ENCODE data around the gene MCM6. TPM values are rescaled to one million over a fixed set of nuclear protein-coding genes. Genes with fewer than 3 reads are reported as not detected.

Gene MCM6
- total RNA-seq, 1 donor from 2014 or later: 28.9 TPM

DNA sequence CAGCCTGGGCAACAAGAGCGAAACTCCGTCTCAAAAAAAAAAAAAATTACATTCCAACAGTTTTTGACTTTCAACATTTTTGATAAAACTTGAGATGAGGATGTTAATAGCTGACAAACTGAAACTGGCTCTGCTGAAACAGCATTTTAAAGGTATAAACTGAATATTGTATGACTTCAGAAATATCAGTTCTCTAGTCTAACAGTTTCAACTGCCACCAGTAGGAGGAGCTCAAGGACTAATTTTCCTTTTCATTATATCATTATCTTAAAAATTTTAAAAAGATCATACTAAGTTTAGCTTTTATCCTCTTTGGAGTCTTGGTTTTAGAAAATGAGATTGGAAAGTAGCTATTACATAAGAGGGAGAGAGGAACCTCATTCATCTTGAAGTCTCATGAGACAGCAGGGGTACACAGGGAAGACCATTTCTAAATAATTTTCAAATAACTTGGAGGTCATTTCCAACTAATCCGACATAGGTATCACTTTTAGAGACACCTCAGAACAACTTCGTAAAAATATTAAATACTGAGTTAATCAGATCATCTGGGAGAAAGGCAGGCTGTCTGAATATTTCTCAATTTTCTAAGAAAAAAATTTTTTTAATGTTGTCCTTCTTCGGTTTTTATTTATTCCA lies 37.6 kb upstream of the MCM6 start:
- TF ChIP-seq, protein P1, sequence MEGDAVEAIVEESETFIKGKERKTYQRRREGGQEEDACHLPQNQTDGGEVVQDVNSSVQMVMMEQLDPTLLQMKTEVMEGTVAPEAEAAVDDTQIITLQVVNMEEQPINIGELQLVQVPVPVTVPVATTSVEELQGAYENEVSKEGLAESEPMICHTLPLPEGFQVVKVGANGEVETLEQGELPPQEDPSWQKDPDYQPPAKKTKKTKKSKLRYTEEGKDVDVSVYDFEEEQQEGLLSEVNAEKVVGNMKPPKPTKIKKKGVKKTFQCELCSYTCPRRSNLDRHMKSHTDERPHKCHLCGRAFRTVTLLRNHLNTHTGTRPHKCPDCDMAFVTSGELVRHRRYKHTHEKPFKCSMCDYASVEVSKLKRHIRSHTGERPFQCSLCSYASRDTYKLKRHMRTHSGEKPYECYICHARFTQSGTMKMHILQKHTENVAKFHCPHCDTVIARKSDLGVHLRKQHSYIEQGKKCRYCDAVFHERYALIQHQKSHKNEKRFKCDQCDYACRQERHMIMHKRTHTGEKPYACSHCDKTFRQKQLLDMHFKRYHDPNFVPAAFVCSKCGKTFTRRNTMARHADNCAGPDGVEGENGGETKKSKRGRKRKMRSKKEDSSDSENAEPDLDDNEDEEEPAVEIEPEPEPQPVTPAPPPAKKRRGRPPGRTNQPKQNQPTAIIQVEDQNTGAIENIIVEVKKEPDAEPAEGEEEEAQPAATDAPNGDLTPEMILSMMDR (IDR thresholded peaks at IDR 0.05): peak; percentile 87
- no peak overlapping the region for H3K27ac Mint-ChIP-seq
- intact Hi-C loops (cut with micrococcal nuclease): loop anchor here (1.0 to 10.0 kb wide), 3 partner anchors 509 to 821 kb away; no protein-coding TSS in a partner anchor
- ATAC-seq (ENCODE audit: low read depth) (peak; percentile 64), DNase-seq (no peak)
- H3K9me3 Mint-ChIP-seq: no peaks in the 10 kb centered on the region
- ChIA-PET CTCF (interaction anchor here (0.6 to 6.9 kb wide), 19 partner anchors 10 to 823 kb away, joined by 3 to 298 read pairs (median 5); no protein-coding TSS in a partner anchor), POLR2A (interaction anchor here (0.6 to 1.9 kb wide), 8 partner anchors 85 to 471 kb away, joined by 3 to 17 read pairs (median 4); no protein-coding TSS in a partner anchor)
- peaks cover 48% of the 10 kb centered on the region for H3K36me3 Mint-ChIP-seq (ENCODE audit: low read depth)
- H3K4me3 Mint-ChIP-seq: no peak overlapping the region
- peaks cover 6% of the 10 kb centered on the region for H3K4me1 Mint-ChIP-seq
- H3K27me3 Mint-ChIP-seq: no peaks in the 10 kb centered on the region

DNA sequence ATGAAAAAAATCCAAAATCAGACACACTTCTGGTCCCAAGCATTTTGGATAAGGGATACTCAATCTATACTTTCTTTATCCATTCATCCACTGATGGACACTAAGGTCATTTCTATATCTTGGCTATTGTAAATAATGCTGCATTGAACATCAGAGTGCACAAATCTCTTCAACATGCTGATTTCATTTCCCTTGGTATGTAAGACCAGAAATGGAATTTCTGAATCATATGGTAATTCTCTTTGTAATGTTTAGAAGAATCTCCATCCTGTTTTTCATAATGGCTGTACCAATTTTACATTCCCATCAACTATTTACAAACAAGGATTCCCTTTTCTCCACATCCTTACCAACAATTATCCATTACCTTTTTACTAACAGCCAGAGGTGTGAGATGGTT lies 33.7 kb upstream of the MCM6 start:
- intact Hi-C loops (cut with micrococcal nuclease): loop anchor here (10.0 kb wide), 2 partner anchors 755 to 825 kb away; no protein-coding TSS in a partner anchor
- no peak for DNase-seq
- ChIA-PET POLR2A (no interaction called here), CTCF (interaction anchor here (2.0 kb wide), 1 partner anchor 475 kb away, joined by 15 read pairs; no protein-coding TSS in a partner anchor)
- H3K27me3 Mint-ChIP-seq: no peaks in the 10 kb centered on the region
- TF ChIP-seq, protein P1 (IDR thresholded peaks at IDR 0.05): no peak
- no peak overlapping the region for H3K4me3 Mint-ChIP-seq
- H3K27ac Mint-ChIP-seq: no peak overlapping the region
- H3K9me3 Mint-ChIP-seq: no peaks in the 10 kb centered on the region
- ATAC-seq (ENCODE audit: low read depth): no peak
- peaks cover 1% of the 10 kb centered on the region for H3K4me1 Mint-ChIP-seq
- H3K36me3 Mint-ChIP-seq (ENCODE audit: low read depth): peaks cover 70% of the 10 kb centered on the region

DNA sequence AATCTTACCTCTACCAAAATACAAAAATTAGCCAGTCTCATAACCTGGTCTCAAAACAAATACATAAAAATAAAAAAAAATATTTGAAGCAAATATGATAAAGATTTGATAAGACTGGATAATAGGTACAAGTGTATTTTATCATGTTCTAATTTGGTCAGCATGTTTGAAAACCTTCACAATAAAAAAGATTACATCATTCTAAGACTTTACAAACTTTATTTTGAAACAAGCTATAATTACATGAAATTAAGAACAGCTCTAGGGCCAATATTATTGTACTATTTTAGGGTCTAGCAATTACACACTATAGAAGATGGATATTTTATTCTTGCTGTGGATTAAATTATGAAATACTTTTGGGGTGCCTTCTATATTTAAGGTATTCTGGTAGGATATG lies 29.4 kb upstream of the MCM6 start:
- CTCF ChIA-PET: interaction anchor here (1.2 kb wide), 1 partner anchor 479 kb away, joined by 4 read pairs; no protein-coding TSS in a partner anchor
- no peak overlapping the region for H3K27ac Mint-ChIP-seq
- no peak overlapping the region for H3K4me3 Mint-ChIP-seq
- H3K9me3 Mint-ChIP-seq: no peaks in the 10 kb centered on the region
- DNase-seq: no peak
- POLR2A ChIA-PET: no interaction called here
- intact Hi-C loops (cut with micrococcal nuclease): no loop called here
- H3K36me3 Mint-ChIP-seq (ENCODE audit: low read depth): peaks cover 65% of the 10 kb centered on the region
- TF ChIP-seq, protein P1 (IDR thresholded peaks at IDR 0.05): no peak
- ATAC-seq (ENCODE audit: low read depth): no peak
- no peaks in the 10 kb centered on the region for H3K27me3 Mint-ChIP-seq
- no peaks in the 10 kb centered on the region for H3K4me1 Mint-ChIP-seq

DNA sequence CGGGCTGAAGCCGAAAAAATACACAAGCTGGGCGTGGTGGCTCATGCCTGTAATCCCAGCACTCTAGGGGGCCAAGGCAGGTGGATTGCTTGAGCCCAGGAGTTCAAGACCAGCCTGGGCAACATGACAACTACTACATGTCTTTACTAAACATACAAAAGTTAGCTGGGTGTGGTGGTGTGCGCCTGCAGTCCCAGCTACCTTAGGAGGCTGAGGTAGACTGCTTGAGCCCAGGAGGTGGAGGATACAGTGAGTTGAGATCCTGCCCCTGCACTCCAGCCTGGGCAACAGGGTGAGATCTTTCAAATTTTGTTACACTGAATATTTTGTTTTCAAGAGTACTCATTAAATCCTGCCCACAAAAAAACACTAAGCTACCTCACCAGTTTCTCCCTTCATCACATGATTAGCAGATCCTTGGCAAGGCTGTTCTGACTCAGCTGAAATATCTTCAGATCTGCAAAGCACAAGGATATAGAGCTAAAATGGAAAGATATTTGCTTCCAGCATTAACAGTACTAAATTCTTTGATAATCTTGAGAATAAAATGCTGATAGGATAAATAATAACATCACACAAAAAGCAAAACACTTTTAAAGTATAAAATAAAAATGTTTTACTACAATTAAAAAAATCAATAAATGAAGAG lies 28.2 kb upstream of the MCM6 start:
- TF ChIP-seq, protein P1 (IDR thresholded peaks at IDR 0.05): no peak
- intact Hi-C loops (cut with micrococcal nuclease): no loop called here
- ChIA-PET CTCF (interaction anchor here (1.7 to 1.9 kb wide), 2 partner anchors 9 to 480 kb away, joined by 5 to 8 read pairs; no protein-coding TSS in a partner anchor), POLR2A (no interaction called here)
- H3K4me1 Mint-ChIP-seq: no peaks in the 10 kb centered on the region
- H3K27me3 Mint-ChIP-seq: no peaks in the 10 kb centered on the region
- H3K36me3 Mint-ChIP-seq (ENCODE audit: low read depth): peaks cover 54% of the 10 kb centered on the region
- H3K9me3 Mint-ChIP-seq: no peaks in the 10 kb centered on the region
- DNase-seq: no peak
- H3K27ac Mint-ChIP-seq: no peak overlapping the region
- ATAC-seq (ENCODE audit: low read depth): no peak
- no peak overlapping the region for H3K4me3 Mint-ChIP-seq

DNA sequence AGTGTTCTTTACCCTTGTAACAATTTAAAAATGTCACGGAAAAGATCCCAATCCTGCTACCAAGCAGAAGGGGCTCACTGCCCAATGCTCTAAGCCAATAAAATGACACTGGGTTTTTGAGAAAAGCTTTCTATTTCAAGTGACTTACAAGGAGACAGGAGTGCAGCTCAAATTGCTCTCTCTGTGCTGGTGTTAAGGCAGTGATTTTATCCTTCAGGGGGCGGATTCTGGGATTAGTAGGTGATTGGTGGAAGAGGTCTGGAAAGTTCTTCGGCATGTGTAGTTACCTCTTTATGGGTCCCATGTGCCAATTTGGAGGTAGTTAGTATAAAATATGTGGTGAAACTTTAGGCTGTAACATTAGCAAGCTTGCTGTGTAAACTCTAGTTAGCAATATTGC lies 27.4 kb upstream of the MCM6 start:
- POLR2A ChIA-PET: interaction anchor here (0.7 kb wide), 1 partner anchor 1062 kb away, joined by 3 read pairs; no protein-coding TSS in a partner anchor
- Mint-ChIP-seq H3K4me1 (no peaks in the 10 kb centered on the region), H3K27ac (no peak overlapping the region), H3K27me3 (no peaks in the 10 kb centered on the region), H3K9me3 (no peaks in the 10 kb centered on the region), H3K36me3 (ENCODE audit: low read depth) (peaks cover 49% of the 10 kb centered on the region), H3K4me3 (no peak overlapping the region)
- intact Hi-C loops (cut with micrococcal nuclease): no loop called here
- CTCF ChIA-PET: interaction anchor here (1.7 to 1.9 kb wide), 2 partner anchors 10 to 481 kb away, joined by 5 to 8 read pairs; no protein-coding TSS in a partner anchor
- no peak for ATAC-seq (ENCODE audit: low read depth)
- TF ChIP-seq, protein P1 (IDR thresholded peaks at IDR 0.05): no peak
- no peak for DNase-seq

All from activated B cell treated with CpG ODN at 0.5 μM for 24 hours (primary cell).